Measurements from ENCODE around the gene CCNY. TPM values are rescaled to one million over a fixed set of nuclear protein-coding genes. Genes with fewer than 3 reads are reported as not detected.

The CCNY gene
- total RNA-seq, 1 experiment from 2014 or later, result 62.2 TPM

GRCh38 chr10:35535136-35535535, 198.8 kb downstream of the CCNY start (continued):
- TF ChIP-seq, protein P1, sequence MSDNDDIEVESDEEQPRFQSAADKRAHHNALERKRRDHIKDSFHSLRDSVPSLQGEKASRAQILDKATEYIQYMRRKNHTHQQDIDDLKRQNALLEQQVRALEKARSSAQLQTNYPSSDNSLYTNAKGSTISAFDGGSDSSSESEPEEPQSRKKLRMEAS (IDR thresholded peaks at IDR 0.05), result no peak
- TF ChIP-seq, protein P2, sequence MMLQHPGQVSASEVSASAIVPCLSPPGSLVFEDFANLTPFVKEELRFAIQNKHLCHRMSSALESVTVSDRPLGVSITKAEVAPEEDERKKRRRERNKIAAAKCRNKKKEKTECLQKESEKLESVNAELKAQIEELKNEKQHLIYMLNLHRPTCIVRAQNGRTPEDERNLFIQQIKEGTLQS (IDR thresholded peaks at IDR 0.05), result no peak
- TF ChIP-seq POLR2AphosphoS5 (IDR thresholded peaks at IDR 0.05; ENCODE audit: low read depth, low read length) (no peak), CTCF (IDR thresholded peaks at IDR 0.05 in 2 of 3, conservative IDR thresholded peaks at IDR 0.05 in 1 of 3; ENCODE audit: borderline replicate concordance in 1 of 3, insufficient read depth in 1 of 3, low read depth in 2 of 3, low read length in 2 of 3) (no peak)

GRCh38 chr10:35536789-35537188, 200.5 kb downstream of the CCNY start:
- Histone ChIP-seq H3K4me1 (ENCODE audit: control insufficient read depth in 1 of 2, insufficient read depth in 2 of 2, low read length in 2 of 2) (no peaks in the 10 kb centered on the region), H3K9ac (ENCODE audit: low read length) (no peak overlapping the region), H3K79me2 (ENCODE audit: insufficient read depth, low read length) (no peaks in the 10 kb centered on the region), H3K9me3 (ENCODE audit: control insufficient read depth in 1 of 2, insufficient read depth in 1 of 2, low read depth in 1 of 2, low read length in 2 of 2) (no peaks in the 10 kb centered on the region), H3K9me2 (ENCODE audit: insufficient read depth) (no peaks in the 10 kb centered on the region), H4K20me1 (ENCODE audit: insufficient read depth) (no peaks in the 10 kb centered on the region), H2AFZ (ENCODE audit: low read depth, low read length, poor library complexity, severe bottlenecking) (no peak overlapping the region), H3K27ac (ENCODE audit: low read depth, low read length) (no peak overlapping the region), H3K4me3 (replicated peaks in 1 of 2; ENCODE audit: low read depth in 1 of 2, low read length in 2 of 2) (no peak overlapping the region), H3K27me3 (ENCODE audit: insufficient read depth, low read length) (no peaks in the 10 kb centered on the region), H3K36me3 (ENCODE audit: control insufficient read depth in 1 of 2, insufficient read depth in 2 of 2, low read length in 2 of 2) (peaks cover 2 to 18% of the 10 kb centered on the region in 2 experiments; a peak in 2 of 4 replicates), H3K4me2 (ENCODE audit: low read length) (no peak overlapping the region)
- BruUV-seq (replicated peaks), result no TSS peak
- ChIA-PET RAD21 (ENCODE audit: low non-redundant PET in 1 of 2, low total read pairs in 2 of 2, uncharacterized antibody in 2 of 2, unreplicated experiment in 2 of 2) (no interaction called here), CTCF (no interaction called here), POLR2A (no interaction called here)
- intact Hi-C loops (cut with micrococcal nuclease), result no loop called here
- TF ChIP-seq JUND (IDR thresholded peaks at IDR 0.05) (no peak), SIN3A (IDR thresholded peaks at IDR 0.05; ENCODE audit: low read depth) (no peak), REST (IDR thresholded peaks at IDR 0.05; ENCODE audit: low read depth) (no peak), ELF1 (IDR thresholded peaks at IDR 0.05; ENCODE audit: borderline replicate concordance, low read depth) (no peak), EGR1 (IDR thresholded peaks at IDR 0.05; ENCODE audit: low read depth) (no peak), ZNF274 (IDR thresholded peaks at IDR 0.05; ENCODE audit: low read depth, low read length) (no peak), POLR2A (IDR thresholded peaks at IDR 0.05; ENCODE audit: borderline replicate concordance, extremely low read depth, insufficient read depth, insufficient read length) (no peak), SP1 (IDR thresholded peaks at IDR 0.05; ENCODE audit: low read depth) (no peak), EZH2phosphoT487 (IDR thresholded peaks at IDR 0.05; ENCODE audit: borderline replicate concordance) (no peak), TCF7L2 (IDR thresholded peaks at IDR 0.05; ENCODE audit: borderline replicate concordance, extremely low read depth, insufficient read depth, insufficient read length) (no peak), RAD21 (IDR thresholded peaks at IDR 0.05; ENCODE audit: low read depth) (no peak), YY1 (IDR thresholded peaks at IDR 0.05; ENCODE audit: extremely low read depth, insufficient replicate concordance, low read depth, low read length) (no peak), ZBTB33 (IDR thresholded peaks at IDR 0.05; ENCODE audit: extremely low read depth, insufficient replicate concordance, low read length) (no peak), FOSL1 (IDR thresholded peaks at IDR 0.05; ENCODE audit: low read depth) (no peak)
- TF ChIP-seq, protein P2 (IDR thresholded peaks at IDR 0.05), result no peak
- no peak for ATAC-seq
- DNase-seq (ENCODE audit: low read depth, low spot score), result no peak

Measured in HCT116 (cell line).